Sigmoid colon (tissue), 4 donors: Measurements from ENCODE around the gene DAP3.

Experiments used
- POLR2A ChIP-seq, 2 donors: fragments of 450-650 bp; IDR thresholded peaks; one replicate each; pipeline ENCODE4 v1.6.1; 2016; ENCODE audit warnings: antibody characterized with exemption in 2 of 2, mild to moderate bottlenecking in 2 of 2, moderate library complexity in 2 of 2
- POLR2AphosphoS5 ChIP-seq, 4 donors: sonication (generic); formaldehyde crosslinking; IDR thresholded peaks; one replicate each; pipeline ENCODE4 v1.6.1; 2017; ENCODE audit warnings: antibody characterized with exemption in 4 of 4
- TF ChIP-seq, protein P1 (sequence below), 4 experiments: fragments of 450-650 bp in 3 of 4; fragments of 200-600 bp in 1 of 4; IDR thresholded peaks; one replicate each; pipeline ENCODE4 v1.5.1; 2016 to 2019; ENCODE audit warnings: antibody characterized with exemption in 4 of 4, mild to moderate bottlenecking in 3 of 4, moderate library complexity in 2 of 4

DNA sequence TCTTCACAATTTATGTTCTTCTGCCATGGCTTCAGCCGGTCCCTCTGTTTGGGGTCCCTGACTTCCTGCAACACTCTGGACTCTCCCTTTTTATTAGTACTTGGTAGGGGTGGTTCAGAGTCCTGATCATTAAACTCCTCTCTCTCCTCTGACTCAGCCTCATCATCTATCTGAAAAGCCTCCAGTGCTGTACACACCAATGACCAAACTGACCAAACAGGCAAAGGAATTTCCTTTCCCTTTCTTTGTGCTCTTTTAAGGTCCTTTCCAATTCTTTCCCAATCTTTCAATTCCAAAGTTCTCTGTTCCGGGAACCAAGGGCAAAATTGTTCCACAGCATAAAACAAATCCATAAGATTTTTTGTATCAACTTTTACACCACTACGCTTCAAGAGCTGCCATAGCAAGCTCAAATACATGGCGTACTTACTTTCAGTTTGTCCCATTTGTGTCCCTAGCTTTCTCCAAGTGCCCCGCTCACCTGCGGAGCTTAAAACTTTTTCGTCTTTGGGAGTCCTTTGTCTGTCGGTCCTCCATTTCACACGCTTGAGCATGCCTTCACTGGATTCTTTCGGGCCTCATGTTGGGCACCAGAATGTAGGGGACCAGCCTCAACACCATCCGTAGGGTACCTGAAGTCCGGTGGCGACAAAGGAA is 9.6 kb downstream of the DAP3 start:
- no peak for TF ChIP-seq POLR2AphosphoS5 (IDR thresholded peaks at IDR 0.05)
- no peak for TF ChIP-seq POLR2A (IDR thresholded peaks at IDR 0.05)
- TF ChIP-seq, protein P1, sequence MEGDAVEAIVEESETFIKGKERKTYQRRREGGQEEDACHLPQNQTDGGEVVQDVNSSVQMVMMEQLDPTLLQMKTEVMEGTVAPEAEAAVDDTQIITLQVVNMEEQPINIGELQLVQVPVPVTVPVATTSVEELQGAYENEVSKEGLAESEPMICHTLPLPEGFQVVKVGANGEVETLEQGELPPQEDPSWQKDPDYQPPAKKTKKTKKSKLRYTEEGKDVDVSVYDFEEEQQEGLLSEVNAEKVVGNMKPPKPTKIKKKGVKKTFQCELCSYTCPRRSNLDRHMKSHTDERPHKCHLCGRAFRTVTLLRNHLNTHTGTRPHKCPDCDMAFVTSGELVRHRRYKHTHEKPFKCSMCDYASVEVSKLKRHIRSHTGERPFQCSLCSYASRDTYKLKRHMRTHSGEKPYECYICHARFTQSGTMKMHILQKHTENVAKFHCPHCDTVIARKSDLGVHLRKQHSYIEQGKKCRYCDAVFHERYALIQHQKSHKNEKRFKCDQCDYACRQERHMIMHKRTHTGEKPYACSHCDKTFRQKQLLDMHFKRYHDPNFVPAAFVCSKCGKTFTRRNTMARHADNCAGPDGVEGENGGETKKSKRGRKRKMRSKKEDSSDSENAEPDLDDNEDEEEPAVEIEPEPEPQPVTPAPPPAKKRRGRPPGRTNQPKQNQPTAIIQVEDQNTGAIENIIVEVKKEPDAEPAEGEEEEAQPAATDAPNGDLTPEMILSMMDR (IDR thresholded peaks at IDR 0.05): no peak
